Activated CD4-positive, alpha-beta T cell treated with anti-CD3 and anti-CD28 coated beads, Interleukin-2, Interleukin-4, amounts not matched to agents 100 ng/mL and 50 ng/mL, durations not matched to agents 16 hours and 8 hours (primary cell): Measurements from ENCODE around the gene RNASE8.

Source experiments
- DNase-seq: peaks from one replicate; pipeline ENCODE4 v3.0.0-alpha.2; 2020; ENCODE audit warnings: low spot score

RNASE8 gene

GRCh38 chr14:21072781-21073339 lies 15.2 kb downstream of the RNASE8 start:
- DNase-seq, result no peak

- no peak for DNase-seq
These were observed 16.3 kb downstream of the RNASE8 start for GRCh38 chr14:21073921-21074320.

GRCh38 chr14:21074398-21075272 lies 17.0 kb downstream of the RNASE8 start:
- DNase-seq, result no peak

GRCh38 chr14:21075719-21076437 lies 18.3 kb downstream of the RNASE8 start:
- DNase-seq, result no peak

- DNase-seq, result no peak
These were observed 20.1 kb downstream of the RNASE8 start for GRCh38 chr14:21077672-21078071.

- no peak for DNase-seq
These were observed 20.7 kb downstream of the RNASE8 start for GRCh38 chr14:21078287-21078686.

- no peak for DNase-seq
These were observed 21.1 kb downstream of the RNASE8 start for GRCh38 chr14:21078726-21079125.

GRCh38 chr14:21081521-21082142 lies 24.0 kb downstream of the RNASE8 start:
- no peak for DNase-seq

GRCh38 chr14:21083565-21084325 lies 26.1 kb downstream of the RNASE8 start:
- DNase-seq, result no peak

- no peak for DNase-seq
These were observed 26.8 kb downstream of the RNASE8 start for GRCh38 chr14:21084396-21084795.

GRCh38 chr14:21084998-21085853 lies 27.6 kb downstream of the RNASE8 start:
- no peak for DNase-seq

- no peak for DNase-seq
These were observed 29.3 kb downstream of the RNASE8 start for GRCh38 chr14:21086908-21087293.

GRCh38 chr14:21087294-21088091 lies 29.9 kb downstream of the RNASE8 start:
- DNase-seq, result peak; percentile 73

GRCh38 chr14:21088687-21089086 lies 31.1 kb downstream of the RNASE8 start:
- DNase-seq, result no peak

- no peak for DNase-seq
These were observed 31.6 kb downstream of the RNASE8 start for GRCh38 chr14:21089271-21089670.

- no peak for DNase-seq
These were observed 32.2 kb downstream of the RNASE8 start for GRCh38 chr14:21089877-21090193.

GRCh38 chr14:21090194-21090939 lies 32.7 kb downstream of the RNASE8 start:
- no peak for DNase-seq

- DNase-seq, result no peak
These were observed 33.5 kb downstream of the RNASE8 start for GRCh38 chr14:21090940-21091663.

- DNase-seq, result no peak
These were observed 34.2 kb downstream of the RNASE8 start for GRCh38 chr14:21091821-21092272.
